GM18867 (cell line): Measurements from ENCODE around the gene SH3TC1.
A peak's percentile ranks its signal among the peaks of the same experiment; 100 is the strongest.

Experiments used
- ATAC-seq: cut with Tn5 transposase; IDR thresholded peaks from one replicate; pipeline ENCODE4 v1.9.1; 2021; ENCODE audit warnings: mild to moderate bottlenecking, moderate library complexity; ENCODE audit not compliant: unreplicated experiment

SH3TC1 gene

GRCh38 chr4:8259743-8260430 is 60.8 kb downstream of the SH3TC1 start:
- no peak for ATAC-seq

DNA sequence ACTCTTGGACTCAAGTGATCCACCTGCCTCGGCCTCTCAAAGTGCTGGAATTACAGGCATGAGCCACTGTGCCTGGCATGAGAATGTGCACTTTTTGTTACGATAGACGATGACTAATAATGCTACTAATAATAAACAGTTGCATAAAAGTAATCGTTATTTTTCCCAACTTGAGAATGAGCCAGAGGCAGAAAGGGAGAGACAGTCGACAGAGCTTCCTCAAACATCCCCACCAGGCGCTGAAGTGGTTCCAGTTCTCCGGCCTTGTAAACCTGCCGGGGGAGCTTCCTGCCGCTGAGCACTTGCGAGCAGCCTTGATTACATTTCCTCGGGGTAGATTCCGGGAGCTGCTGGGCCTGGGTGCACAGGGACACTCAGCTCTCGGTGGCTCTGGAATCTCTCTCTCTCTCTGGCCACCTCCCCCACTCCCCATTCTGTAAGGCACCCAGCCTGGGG is 61.6 kb downstream of the SH3TC1 start:
- no peak for ATAC-seq

- no peak for ATAC-seq
Measured at GRCh38 chr4:8261851-8262535, 62.9 kb downstream of the SH3TC1 start.

DNA sequence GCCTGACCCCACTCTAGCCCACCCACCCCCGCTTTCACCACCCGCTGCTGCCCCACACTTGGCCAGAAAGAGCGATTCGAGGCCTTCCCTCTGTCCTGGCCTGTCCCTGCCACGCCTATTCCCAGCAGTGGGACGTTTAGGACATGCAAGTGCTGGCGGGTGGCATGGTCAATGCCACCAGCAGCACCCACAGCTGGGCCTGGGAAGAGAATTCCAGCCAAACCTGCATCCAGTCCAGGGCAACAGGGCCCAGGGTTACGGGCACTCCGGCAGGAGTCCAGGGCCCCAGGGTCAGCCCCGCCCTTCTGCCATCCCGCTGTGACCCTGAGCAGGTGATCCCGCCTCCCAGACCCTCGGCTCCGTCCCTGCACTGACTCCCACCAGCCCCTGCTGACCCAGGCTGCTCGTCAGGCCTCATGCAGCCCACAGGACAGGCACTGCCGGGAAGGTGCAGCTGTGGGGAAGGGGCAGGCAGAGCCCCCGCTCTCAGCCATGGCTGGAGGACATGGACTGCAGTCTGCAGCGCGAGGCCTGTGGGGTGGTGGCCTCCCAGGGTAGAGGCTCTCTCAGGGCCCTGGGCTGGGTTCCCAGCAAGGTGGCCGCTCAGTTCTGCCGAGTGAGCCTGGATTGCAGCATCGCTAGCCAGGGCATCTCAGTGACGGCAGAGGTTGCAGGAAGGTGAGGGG is 63.7 kb downstream of the SH3TC1 start:
- ATAC-seq: no peak

DNA sequence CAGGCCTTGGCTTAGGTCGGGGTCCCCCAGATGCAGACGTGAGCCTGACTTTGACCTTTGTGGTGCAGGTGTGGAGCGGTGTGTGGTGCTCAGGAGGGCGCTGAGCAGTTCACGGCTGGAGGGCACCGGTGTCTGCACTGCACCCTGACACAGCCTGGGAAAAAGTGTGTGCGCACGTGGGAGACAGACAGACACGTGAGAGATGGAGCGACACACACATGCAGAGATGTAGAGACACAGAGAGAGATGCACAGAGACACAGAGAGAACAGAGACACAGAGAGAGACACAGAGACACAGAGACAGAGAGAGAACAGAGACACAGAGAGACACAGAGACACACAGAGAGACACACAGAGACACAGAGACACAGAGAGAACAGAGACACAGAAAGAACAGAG is 64.3 kb downstream of the SH3TC1 start:
- no peak for ATAC-seq

GRCh38 chr4:8264106-8264505 is 65.0 kb downstream of the SH3TC1 start:
- no peak for ATAC-seq

DNA sequence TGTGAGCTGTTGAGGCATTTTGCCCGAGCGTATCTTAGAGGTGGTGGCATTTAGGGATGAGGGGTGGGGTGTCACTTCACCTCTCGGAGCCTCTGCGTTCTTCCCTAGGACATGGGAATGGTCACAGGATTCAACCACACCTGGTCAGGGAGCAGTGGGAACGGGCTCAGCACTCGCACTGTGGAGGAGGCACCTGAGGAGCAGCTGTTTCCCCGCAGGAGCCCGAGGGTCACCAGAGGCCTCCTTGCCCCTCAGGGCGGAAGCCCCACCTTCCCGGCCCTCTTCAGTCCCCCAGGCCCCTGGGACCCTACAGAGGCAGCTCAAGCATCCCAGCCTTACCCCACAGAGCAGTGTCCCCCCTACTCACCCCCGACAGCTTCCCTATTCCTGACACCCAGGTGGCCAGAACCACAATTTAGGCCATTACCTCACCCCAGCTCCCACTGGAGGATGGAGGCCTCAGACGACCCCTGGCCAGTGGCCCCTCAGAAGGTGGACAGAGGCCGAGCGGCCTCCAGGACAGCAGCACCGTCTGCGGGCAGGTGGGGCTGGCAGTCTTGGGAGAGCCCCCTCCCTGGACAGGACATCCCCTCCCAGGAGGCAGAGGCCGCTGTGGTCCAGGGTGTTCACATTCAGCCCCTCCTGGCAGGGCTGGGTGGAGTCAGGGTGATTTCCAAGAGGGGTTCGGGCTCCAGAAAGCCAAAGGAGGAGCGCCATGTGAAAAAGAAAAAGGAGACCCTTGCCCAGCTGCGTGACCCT is 66.3 kb downstream of the SH3TC1 start:
- ATAC-seq: no peak

- ATAC-seq: no peak
Measured at GRCh38 chr4:8266088-8266487, 67.0 kb downstream of the SH3TC1 start.

GRCh38 chr4:8266508-8266907 is 67.4 kb downstream of the SH3TC1 start:
- no peak for ATAC-seq

DNA sequence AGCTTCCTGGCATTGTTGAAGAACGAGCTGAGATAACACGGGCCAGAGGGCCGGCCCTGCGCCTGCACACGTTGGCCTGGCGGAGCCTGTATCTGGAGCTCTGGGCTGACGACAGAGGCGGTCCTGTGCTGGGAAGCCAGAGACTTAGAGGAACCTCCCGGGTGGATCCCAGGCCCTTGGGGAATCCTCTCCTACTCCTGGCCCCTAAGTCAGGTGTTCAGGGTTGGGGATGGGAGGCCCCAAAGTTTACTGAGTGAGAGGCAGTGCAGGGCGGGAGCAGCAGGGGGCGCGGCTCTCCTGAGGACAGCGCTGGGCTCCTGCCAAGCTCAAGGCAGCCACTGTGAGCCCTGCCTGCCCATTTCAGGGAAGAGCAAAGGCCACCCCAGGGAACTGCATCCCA is 68.0 kb downstream of the SH3TC1 start:
- ATAC-seq: peak; percentile 71

DNA sequence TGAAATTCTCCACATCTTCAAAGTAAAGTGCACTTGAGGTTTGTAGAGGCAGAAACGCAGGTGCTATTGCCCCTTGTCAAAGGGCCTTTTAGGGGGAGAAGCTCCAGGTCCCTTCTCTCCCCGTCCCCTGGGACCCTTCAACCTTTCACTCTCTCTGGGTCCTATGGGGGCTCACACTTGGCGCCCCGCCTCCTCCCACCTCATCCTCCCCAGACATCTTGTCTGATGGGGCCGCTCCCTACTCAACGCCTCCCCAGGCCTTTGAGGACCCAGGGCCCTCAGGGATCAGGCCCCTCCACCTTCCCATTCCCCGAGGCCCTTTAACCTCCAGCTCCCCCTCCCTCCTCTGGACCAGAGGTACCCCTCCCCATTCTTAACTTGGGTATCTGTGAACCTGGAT is 69.1 kb downstream of the SH3TC1 start:
- no peak for ATAC-seq

DNA sequence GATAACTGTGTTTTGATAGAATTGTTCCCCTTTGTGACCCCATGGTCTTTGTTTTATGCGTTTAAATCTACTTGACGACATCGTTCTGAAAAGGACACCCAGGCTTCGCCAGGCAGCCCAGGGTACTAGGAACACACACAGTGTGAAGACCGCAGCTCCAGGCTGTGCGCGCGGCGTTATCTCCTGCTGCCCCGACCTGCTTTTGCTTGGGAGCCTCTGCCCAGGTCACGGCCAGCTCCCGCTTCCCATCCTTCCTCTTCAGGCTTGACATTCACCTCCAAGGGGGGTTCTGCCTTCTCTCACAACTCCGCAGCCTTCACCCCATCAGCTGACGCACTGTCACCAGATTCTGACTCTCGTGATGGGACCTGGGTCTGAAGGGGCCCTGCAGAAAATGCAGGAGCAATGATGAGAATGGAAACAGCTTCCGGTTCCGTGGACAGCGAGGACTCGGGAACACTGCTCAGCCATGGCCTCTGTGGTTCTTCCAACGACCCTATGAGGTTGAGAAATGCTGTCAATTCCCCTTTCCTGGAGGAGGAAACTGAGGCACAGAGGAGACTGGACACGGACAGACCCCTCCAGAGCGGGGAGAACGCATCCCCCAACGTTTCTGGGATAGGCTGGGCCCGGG is 69.9 kb downstream of the SH3TC1 start:
- no peak for ATAC-seq

DNA sequence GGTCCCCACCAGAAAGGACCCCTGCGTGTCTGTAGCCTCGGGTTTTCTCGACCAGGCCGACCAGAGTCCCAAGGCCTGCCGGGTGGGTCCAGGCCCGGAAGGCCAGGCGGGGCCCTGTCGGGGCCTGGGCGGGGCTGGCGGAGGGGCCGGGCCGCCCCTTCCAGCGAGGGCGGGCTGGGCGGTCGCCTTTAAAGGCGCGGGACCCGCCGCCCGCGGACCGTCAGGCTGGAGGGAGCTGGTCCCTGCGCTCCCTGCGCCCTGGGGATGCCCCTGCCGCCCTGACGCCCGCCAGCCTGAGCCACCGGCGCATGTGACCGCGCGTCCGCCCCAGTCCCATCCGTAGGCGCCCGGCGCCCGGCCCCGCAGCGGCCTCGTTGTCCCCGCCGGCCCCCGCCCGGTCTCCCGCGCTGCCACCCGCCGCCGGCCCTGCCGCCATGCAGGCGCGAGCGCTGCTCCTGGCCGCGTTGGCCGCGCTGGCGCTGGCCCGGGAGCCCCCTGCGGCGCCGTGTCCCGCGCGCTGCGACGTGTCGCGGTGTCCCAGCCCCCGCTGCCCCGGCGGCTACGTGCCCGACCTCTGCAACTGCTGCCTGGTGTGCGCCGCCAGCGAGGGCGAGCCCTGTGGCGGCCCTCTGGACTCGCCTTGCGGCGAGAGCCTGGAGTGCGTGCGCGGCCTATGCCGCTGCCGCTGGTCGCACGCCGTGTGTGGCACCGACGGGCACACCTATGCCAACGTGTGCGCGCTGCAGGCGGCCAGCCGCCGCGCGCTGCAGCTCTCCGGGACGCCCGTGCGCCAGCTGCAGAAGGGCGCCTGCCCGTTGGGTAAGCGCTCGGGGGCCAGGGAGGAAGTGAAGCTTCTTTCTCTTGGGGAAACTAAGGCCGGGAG is 70.7 kb downstream of the SH3TC1 start, which contains the start of gene HTRA3:
Gene HTRA3, plus strand, starts transcription at position 220 of the 883 bp plus-strand sequence. Its CDS starts 215 bp downstream, at position 435.
- ATAC-seq: no peak

GRCh38 chr4:8270418-8270771 is 71.3 kb downstream of the SH3TC1 start:
- ATAC-seq: no peak

- no peak for ATAC-seq
Measured at GRCh38 chr4:8270912-8271815, 72.1 kb downstream of the SH3TC1 start.

GRCh38 chr4:8271821-8272220 is 72.7 kb downstream of the SH3TC1 start:
- no peak for ATAC-seq

DNA sequence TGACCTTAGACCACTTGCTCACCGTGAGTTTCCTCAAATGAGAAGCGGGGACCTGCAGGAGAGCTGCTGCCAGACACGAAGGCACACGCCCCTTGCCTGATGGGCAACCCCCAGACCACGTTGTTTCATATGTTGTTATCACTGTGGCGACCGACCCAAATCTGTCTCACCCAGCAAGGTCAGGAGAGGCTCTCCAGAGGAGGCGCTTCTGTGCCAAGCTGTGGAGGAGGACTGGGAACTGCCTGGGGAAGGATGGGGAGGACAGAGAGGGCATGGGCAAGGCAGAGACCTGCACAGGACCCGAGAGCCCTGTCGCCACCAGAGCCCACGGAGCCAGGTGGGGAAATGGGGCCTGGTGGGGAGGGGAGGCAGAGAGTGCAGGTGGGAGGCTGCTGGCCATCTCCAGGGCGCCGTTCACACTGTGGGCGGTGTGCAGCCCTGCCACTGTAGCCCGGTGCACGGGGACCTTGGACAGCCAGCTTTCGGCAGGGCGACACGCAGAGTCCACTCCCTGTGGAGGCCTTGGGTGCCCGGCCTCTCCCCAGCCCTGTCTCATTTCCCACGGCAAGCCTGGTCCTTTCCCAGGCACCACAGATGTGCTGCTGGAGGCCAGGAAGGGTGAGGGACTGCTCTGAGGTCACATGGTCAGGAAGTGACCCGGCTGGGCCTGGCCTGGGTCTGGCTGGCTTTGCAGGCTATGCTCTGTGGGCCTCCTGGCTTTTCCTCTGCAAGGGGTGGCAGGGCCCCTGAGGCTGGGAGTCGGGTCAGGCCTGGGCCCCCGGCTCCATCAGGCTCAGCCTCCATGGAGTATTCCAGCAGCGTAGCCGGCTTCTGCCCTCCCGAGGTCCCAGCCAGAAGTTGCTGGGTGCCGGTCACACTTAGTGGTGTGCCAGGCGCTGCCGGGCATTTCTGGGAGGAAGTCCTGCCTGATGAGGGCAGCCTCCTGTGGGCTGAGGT is 73.7 kb downstream of the SH3TC1 start:
- no peak for ATAC-seq

- ATAC-seq: no peak
Measured at GRCh38 chr4:8273450-8273849, 74.4 kb downstream of the SH3TC1 start.
